Motor neuron (in vitro differentiated cells): Measurements from ENCODE around the gene GLI2. TPM values are rescaled to one million over a fixed set of nuclear protein-coding genes. Genes with fewer than 3 reads are reported as not detected.

Experiments used
- ATAC-seq, 8 experiments: fragments of 200-7000 bp; cut with Tn5 transposase; replicated peaks in 6 of 8; 2 replicates each; pipeline ENCODE4 v1.8.0; 2021; ENCODE audit warnings: mild to moderate bottlenecking in 8 of 8, moderate library complexity in 8 of 8
- H3K27ac ChIP-seq, 2 donors: fragments of 250-450 bp; sonication (Bioruptor Pico); 2 replicates each; pipeline ENCODE4 v1.9.0; 2021; ENCODE audit warnings: antibody characterized with exemption in 2 of 2, mild to moderate bottlenecking in 2 of 2, moderate library complexity in 1 of 2
- H3K4me1 ChIP-seq, 2 donors: fragments of 250-450 bp; sonication (Bioruptor Pico); replicated peaks in 1 of 2; 2 replicates each; pipeline ENCODE4 v1.6.1; 2021; ENCODE audit warnings: antibody characterized with exemption in 2 of 2, mild to moderate bottlenecking in 2 of 2, moderate library complexity in 1 of 2
- H3K4me3 ChIP-seq, 5 donors: fragments of 250-450 bp; sonication (Bioruptor Pico); 2 replicates each; pipeline ENCODE4 v1.9.0; 2021; ENCODE audit warnings: antibody characterized with exemption in 5 of 5, mild to moderate bottlenecking in 5 of 5, moderate library complexity in 4 of 5
- WGBS, 10 experiments: fragments of 450-650 bp; shearing (Covaris generic); methylation state at CpG; one replicate each; pipeline ENCODE4 v1.0.0; 2022; 5-methylcytosine and 5-hydroxymethylcytosine counted together
- in situ Hi-C, 9 experiments: fragments of 400-800 bp; cut with MboI; loops; one replicate each; pipeline ENCODE4 v1.15.0; 2021; ENCODE audit warnings: low sequenced_read_pairs in 9 of 9, low pct_unique_long_range_greater_than_20kb in 2 of 9; ENCODE audit not compliant: unreplicated experiment in 9 of 9
- total RNA-seq, 8 experiments: library from RNA; unstranded; fragments of 300-600 nt; gene quantifications; 2 replicates each; pipeline versions ENCODE4 v1.2.3 to v1.2.4, GENCODE V29; 2022

The GLI2 gene
- total RNA-seq, 8 experiments from 2014 or later = 0.45 to 11.1 (median 2.8) TPM

- Histone ChIP-seq H3K27ac (peak overlapping the region in 1 of 2 donors; percentile 86), H3K4me3 (no peak overlapping the region), H3K4me1 (peaks cover 46 to 75% of the 10 kb centered on the region in 2 donors)
- WGBS, 10 experiments = 77 to 82% methylated on average over 4 to 6 of the region's 11 CpGs; no CpG with 5 or more reads in 8 of the 10 experiments
- in situ Hi-C loops = no loop called here
- ATAC-seq = peak in 6 of 8 experiments; percentile 2 to 38 (median 8)
Observed at GRCh38 chr2:120764991-120765677, 29.5 kb downstream of the GLI2 start.

- peak in 7 of 8 experiments; percentile 41 to 78 (median 66) for ATAC-seq
- WGBS, 10 experiments = 13 to 85% (median 73%) methylated on average over 1 to 7 of the region's 27 CpGs; no CpG with 5 or more reads in 3 of the 10 experiments
- peaks cover 43 to 68% of the 10 kb centered on the region in 2 donors for H3K4me1 ChIP-seq
- peak overlapping the region; percentile 11 to 86 for H3K27ac ChIP-seq
- in situ Hi-C loops = no loop called here
- H3K4me3 ChIP-seq = no peak overlapping the region
Observed at GRCh38 chr2:120765678-120766469, 30.2 kb downstream of the GLI2 start.

GRCh38 chr2:120766470-120767351 is 31.0 kb downstream of the GLI2 start:
- Histone ChIP-seq H3K27ac (peak overlapping the region; percentile 11 to 86), H3K4me3 (no peak overlapping the region), H3K4me1 (peaks cover 49 to 68% of the 10 kb centered on the region in 2 donors)
- ATAC-seq = no peak
- in situ Hi-C loops = no loop called here
- 65 to 94% (median 90%) methylated on average over 2 to 12 of the region's 14 CpGs; no CpG with 5 or more reads in 4 of the 10 experiments for WGBS, 10 experiments

GRCh38 chr2:120767486-120768005 is 31.9 kb downstream of the GLI2 start:
- ATAC-seq = no peak
- in situ Hi-C loops = no loop called here
- peaks cover 54 to 71% of the 10 kb centered on the region in 2 donors for H3K4me1 ChIP-seq
- H3K27ac ChIP-seq = no peak overlapping the region
- H3K4me3 ChIP-seq = no peak overlapping the region
- 0 to 100% (median 80%) methylated on average over 1 of the region's 10 CpGs; no CpG with 5 or more reads in 7 of the 10 experiments for WGBS, 10 experiments

- H3K4me3 ChIP-seq = no peak overlapping the region
- whole genome bisulfite sequencing, 10 experiments = 39 to 100% (median 90%) methylated on average over 3 to 11 of the region's 17 CpGs; no CpG with 5 or more reads in 3 of the 10 experiments
- in situ Hi-C loops = no loop called here
- H3K4me1 ChIP-seq = peaks cover 52 to 68% of the 10 kb centered on the region in 2 donors
- H3K27ac ChIP-seq = no peak overlapping the region
- ATAC-seq = no peak
Observed at GRCh38 chr2:120768112-120769048, 32.7 kb downstream of the GLI2 start.

- Histone ChIP-seq H3K4me3 (no peak overlapping the region), H3K27ac (no peak overlapping the region), H3K4me1 (peaks cover 48 to 59% of the 10 kb centered on the region in 2 donors)
- in situ Hi-C loops = no loop called here
- 67 to 100% (median 90%) methylated on average over 1 to 6 of the region's 11 CpGs; no CpG with 5 or more reads in 2 of the 10 experiments for WGBS, 10 experiments
- no peak for ATAC-seq
Observed at GRCh38 chr2:120769076-120769786, 33.6 kb downstream of the GLI2 start.

- Histone ChIP-seq H3K27ac (no peak overlapping the region), H3K4me1 (peaks cover 44 to 54% of the 10 kb centered on the region in 2 donors), H3K4me3 (no peak overlapping the region)
- in situ Hi-C loops = no loop called here
- ATAC-seq = no peak
- WGBS, 10 experiments = 80 to 100% methylated on average over 1 to 2 of the region's 2 CpGs; no CpG with 5 or more reads in 8 of the 10 experiments
Observed at GRCh38 chr2:120769787-120770120, 34.1 kb downstream of the GLI2 start.

- Histone ChIP-seq H3K27ac (no peak overlapping the region), H3K4me3 (no peak overlapping the region), H3K4me1 (peaks cover 40 to 50% of the 10 kb centered on the region in 2 donors)
- ATAC-seq = no peak
- in situ Hi-C loops = no loop called here
- WGBS, 10 experiments = 70 to 100% (median 100%) methylated on average over 2 of the region's 4 CpGs; no CpG with 5 or more reads in 7 of the 10 experiments
Observed at GRCh38 chr2:120770176-120770575, 34.5 kb downstream of the GLI2 start.

GRCh38 chr2:120770641-120771040 is 35.0 kb downstream of the GLI2 start:
- in situ Hi-C loops = no loop called here
- Histone ChIP-seq H3K27ac (no peak overlapping the region), H3K4me3 (no peak overlapping the region), H3K4me1 (peaks cover 35 to 45% of the 10 kb centered on the region in 2 donors)
- ATAC-seq = no peak
- 40 to 100% (median 83%) methylated on average over 1 to 4 of the region's 6 CpGs; no CpG with 5 or more reads in 3 of the 10 experiments for WGBS, 10 experiments

GRCh38 chr2:120771111-120771780 is 35.6 kb downstream of the GLI2 start:
- Histone ChIP-seq H3K27ac (peak overlapping the region; percentile 33 to 73), H3K4me1 (peaks cover 30 to 39% of the 10 kb centered on the region in 2 donors), H3K4me3 (no peak overlapping the region)
- peak; percentile 84 to 96 (median 92) for ATAC-seq
- WGBS, 10 experiments = 0 to 70% (median 48%) methylated on average over 2 to 5 of the region's 14 CpGs; no CpG with 5 or more reads in 2 of the 10 experiments
- in situ Hi-C loops = no loop called here

- H3K4me1 ChIP-seq = peaks cover 30 to 36% of the 10 kb centered on the region in 2 donors
- no peak overlapping the region for H3K4me3 ChIP-seq
- WGBS, 10 experiments = 0 to 33% (median 26%) methylated on average over 2 to 5 of the region's 5 CpGs; no CpG with 5 or more reads in 6 of the 10 experiments
- H3K27ac ChIP-seq = peak overlapping the region; percentile 33 to 73
- ATAC-seq = peak; percentile 54 to 83 (median 78)
- in situ Hi-C loops = no loop called here
Observed at GRCh38 chr2:120771781-120772208, 36.1 kb downstream of the GLI2 start.
